Measurements from ENCODE around the gene INSYN2B.

DNA sequence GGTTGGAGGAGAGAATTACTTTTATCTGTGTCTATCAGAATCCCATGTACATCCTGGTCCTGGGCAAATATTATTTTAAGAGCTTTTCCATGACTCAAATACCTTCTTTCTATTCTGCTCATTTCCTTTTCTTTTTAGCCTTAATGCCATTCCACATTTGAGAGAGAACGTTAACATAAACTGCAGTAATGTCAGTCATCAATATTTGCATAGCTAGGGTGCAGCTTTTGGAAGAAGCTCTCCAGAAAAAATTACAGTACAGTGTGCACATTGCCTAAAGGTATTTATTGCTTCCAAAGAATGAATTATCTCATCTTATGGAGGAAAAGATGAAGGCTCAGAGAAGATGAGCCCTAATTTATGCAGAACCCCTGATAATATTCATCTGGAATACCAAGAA, 58.3 kb downstream of the INSYN2B start:
- TF ChIP-seq FOXA1 (IDR thresholded peaks at IDR 0.05), result no peak
- TF ChIP-seq FOXK2 (IDR thresholded peaks at IDR 0.05), result no peak
- no peak for TF ChIP-seq ELF4 (IDR thresholded peaks at IDR 0.05)
- TF ChIP-seq NFRKB (IDR thresholded peaks at IDR 0.05), result no peak
- TF ChIP-seq TARDBP (IDR thresholded peaks at IDR 0.05), result no peak
- no peak for TF ChIP-seq SP1 (IDR thresholded peaks at IDR 0.05)
- no peak for TF ChIP-seq SUZ12 (IDR thresholded peaks at IDR 0.05)
- no peak for TF ChIP-seq BHLHE40 (IDR thresholded peaks at IDR 0.05; ENCODE audit: borderline replicate concordance)
- no peak for TF ChIP-seq HDGF (IDR thresholded peaks at IDR 0.05; ENCODE audit: borderline replicate concordance)
- no peak for TF ChIP-seq FOXM1 (IDR thresholded peaks at IDR 0.05; ENCODE audit: borderline replicate concordance)
- TF ChIP-seq ZNF384 (IDR thresholded peaks at IDR 0.05), result no peak
- TF ChIP-seq, protein P1, sequence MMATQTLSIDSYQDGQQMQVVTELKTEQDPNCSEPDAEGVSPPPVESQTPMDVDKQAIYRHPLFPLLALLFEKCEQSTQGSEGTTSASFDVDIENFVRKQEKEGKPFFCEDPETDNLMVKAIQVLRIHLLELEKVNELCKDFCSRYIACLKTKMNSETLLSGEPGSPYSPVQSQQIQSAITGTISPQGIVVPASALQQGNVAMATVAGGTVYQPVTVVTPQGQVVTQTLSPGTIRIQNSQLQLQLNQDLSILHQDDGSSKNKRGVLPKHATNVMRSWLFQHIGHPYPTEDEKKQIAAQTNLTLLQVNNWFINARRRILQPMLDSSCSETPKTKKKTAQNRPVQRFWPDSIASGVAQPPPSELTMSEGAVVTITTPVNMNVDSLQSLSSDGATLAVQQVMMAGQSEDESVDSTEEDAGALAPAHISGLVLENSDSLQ (IDR thresholded peaks at IDR 0.05), result no peak
- no peak for TF ChIP-seq ARNT (IDR thresholded peaks at IDR 0.05)
